ENCODE results near the gene CENPX. TPM values are rescaled to one million over a fixed set of nuclear protein-coding genes. Genes with fewer than 3 reads are reported as not detected.

CENPX gene
- polyA plus RNA-seq, 1 donor (not counting 4 experiments of a cell fraction or from before 2014, with no cell fraction given): 48.2 TPM

- peak overlapping the region; percentile 34 to 46 (median 43) for H3K4me3 ChIP-seq (ENCODE audit: control insufficient read depth in 2 of 3, extremely low read depth in 1 of 3, insufficient read depth in 2 of 3, low read depth in 1 of 3, low read length in 3 of 3)
- FAIRE-seq (no peak), DNase-seq (ENCODE audit: low read depth, low spot score) (no peak)
- TF ChIP-seq CTCF (optimal IDR thresholded peaks at IDR 0.05 in 1 of 3, IDR thresholded peaks at IDR 0.05 in 1 of 3, conservative IDR thresholded peaks at IDR 0.05 in 1 of 3; ENCODE audit: extremely low read depth in 1 of 3, insufficient read depth in 2 of 3, low read length in 3 of 3) (no peak), EZH2 (IDR thresholded peaks at IDR 0.05; ENCODE audit: low read length) (no peak)
- no peaks in the 10 kb centered on the region for H3K27me3 ChIP-seq (ENCODE audit: control insufficient read depth, extremely low read depth, insufficient read depth, low read length)
- no peaks in the 10 kb centered on the region for H3K79me2 ChIP-seq (ENCODE audit: control insufficient read depth, insufficient read depth, low read length)
- H2AFZ ChIP-seq (ENCODE audit: control insufficient read depth, low read length): no peak overlapping the region
- no peak overlapping the region for H3K27ac ChIP-seq (ENCODE audit: control insufficient read depth, insufficient read depth, low read length)
- peaks cover 3% of the 10 kb centered on the region for H4K20me1 ChIP-seq (ENCODE audit: control insufficient read depth, extremely low read depth, insufficient read depth, low read length)
- H3K4me1 ChIP-seq (ENCODE audit: control insufficient read depth, extremely low read depth, insufficient read depth, low read length): peaks cover 20% of the 10 kb centered on the region
- dilution Hi-C loops (cut with MboI; ENCODE audit: extremely low pct_ligation_motif_present, low sequenced_read_pairs): no loop called here
- H3K9ac ChIP-seq (ENCODE audit: control insufficient read depth, extremely low read depth, insufficient read depth, low read length): peak overlapping the region; percentile 52
- peak overlapping the region; percentile 62 for H3K4me2 ChIP-seq (ENCODE audit: control insufficient read depth, extremely low read depth, insufficient read depth, low read depth, low read length)
- H3K9me3 ChIP-seq (ENCODE audit: control insufficient read depth, low read depth, low read length): no peaks in the 10 kb centered on the region
- no peaks in the 10 kb centered on the region for H3K9me1 ChIP-seq (ENCODE audit: control insufficient read depth, extremely low read depth, insufficient read depth, low read length)
- H3K36me3 ChIP-seq (ENCODE audit: control insufficient read depth in 2 of 2, extremely low read depth in 1 of 2, insufficient read depth in 2 of 2, low read length in 2 of 2): peaks cover 1 to 7% of the 10 kb centered on the region in 2 experiments
These were observed 9.4 kb upstream of the CENPX start for GRCh38 chr17:82031885-82032627.

DNA sequence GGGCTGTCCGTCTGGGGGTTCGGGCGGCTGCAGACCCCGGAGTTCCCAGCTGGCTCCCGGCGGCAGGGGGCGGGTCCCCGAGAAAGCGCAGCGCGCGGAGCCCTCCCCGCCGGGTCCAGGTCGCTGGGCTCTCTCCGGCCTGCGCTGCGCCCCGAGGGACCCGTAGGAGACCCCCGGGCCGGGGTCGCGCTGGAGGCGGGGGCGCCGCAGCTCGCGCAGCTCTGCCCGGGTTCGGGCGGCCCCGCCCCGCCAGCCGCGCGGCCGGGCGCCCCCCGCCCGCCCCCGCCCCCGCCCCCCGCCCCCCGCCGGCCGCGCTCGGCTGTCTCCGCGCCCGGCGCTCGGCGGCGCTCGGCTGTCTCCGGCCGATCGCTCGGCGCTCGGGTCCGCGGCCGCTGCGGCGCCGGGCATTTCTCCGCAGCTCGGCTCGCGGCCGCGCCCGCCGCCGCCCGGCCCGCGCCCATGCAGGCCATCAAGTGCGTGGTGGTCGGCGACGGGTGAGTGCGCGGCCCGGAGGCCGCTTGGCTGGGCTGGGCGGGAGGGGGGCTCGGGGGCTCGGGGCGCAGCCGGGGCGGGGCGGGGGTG lies 8.7 kb upstream of the CENPX start, which contains the start of gene RAC3:
RAC3 (plus strand) TSS at position 376 of the 582 bp plus-strand sequence; CDS start at position 460, 84 bp downstream.
- TF ChIP-seq CTCF (optimal IDR thresholded peaks at IDR 0.05 in 1 of 3, IDR thresholded peaks at IDR 0.05 in 1 of 3, conservative IDR thresholded peaks at IDR 0.05 in 1 of 3; ENCODE audit: extremely low read depth in 1 of 3, insufficient read depth in 2 of 3, low read length in 3 of 3) (no peak), EZH2 (IDR thresholded peaks at IDR 0.05; ENCODE audit: low read length) (no peak)

More for the DNA sequence above, 8.7 kb upstream of the CENPX start, which contains the start of gene RAC3:
- Histone ChIP-seq H3K9me3 (ENCODE audit: control insufficient read depth, low read depth, low read length) (no peaks in the 10 kb centered on the region), H3K9me1 (ENCODE audit: control insufficient read depth, extremely low read depth, insufficient read depth, low read length) (no peaks in the 10 kb centered on the region), H3K79me2 (ENCODE audit: control insufficient read depth, insufficient read depth, low read length) (no peaks in the 10 kb centered on the region), H3K4me2 (ENCODE audit: control insufficient read depth, extremely low read depth, insufficient read depth, low read depth, low read length) (peak within 1 kb of the TSS; percentile 74), H3K27ac (ENCODE audit: control insufficient read depth, insufficient read depth, low read length) (no peak within 1 kb of the TSS), H3K36me3 (ENCODE audit: control insufficient read depth in 2 of 2, extremely low read depth in 1 of 2, insufficient read depth in 2 of 2, low read length in 2 of 2) (peaks cover 1 to 7% of the 10 kb centered on the region in 2 experiments), H3K4me3 (ENCODE audit: control insufficient read depth in 2 of 3, extremely low read depth in 1 of 3, insufficient read depth in 2 of 3, low read depth in 1 of 3, low read length in 3 of 3) (peak within 1 kb of the TSS; percentile 43 to 55 (median 46)), H2AFZ (ENCODE audit: control insufficient read depth, low read length) (no peak within 1 kb of the TSS), H3K27me3 (ENCODE audit: control insufficient read depth, extremely low read depth, insufficient read depth, low read length) (no peaks in the 10 kb centered on the region), H4K20me1 (ENCODE audit: control insufficient read depth, extremely low read depth, insufficient read depth, low read length) (peaks cover 3% of the 10 kb centered on the region), H3K9ac (ENCODE audit: control insufficient read depth, extremely low read depth, insufficient read depth, low read length) (peak within 1 kb of the TSS; percentile 52), H3K4me1 (ENCODE audit: control insufficient read depth, extremely low read depth, insufficient read depth, low read length) (peaks cover 17% of the 10 kb centered on the region)
- DNase-seq (ENCODE audit: low read depth, low spot score) (no peak), FAIRE-seq (no peak)
- dilution Hi-C loops (cut with MboI; ENCODE audit: extremely low pct_ligation_motif_present, low sequenced_read_pairs): no loop called here
